Measurements from ENCODE around the gene WWOX.
A peak's percentile ranks its signal among the peaks of the same experiment; 100 is the strongest.

DNA sequence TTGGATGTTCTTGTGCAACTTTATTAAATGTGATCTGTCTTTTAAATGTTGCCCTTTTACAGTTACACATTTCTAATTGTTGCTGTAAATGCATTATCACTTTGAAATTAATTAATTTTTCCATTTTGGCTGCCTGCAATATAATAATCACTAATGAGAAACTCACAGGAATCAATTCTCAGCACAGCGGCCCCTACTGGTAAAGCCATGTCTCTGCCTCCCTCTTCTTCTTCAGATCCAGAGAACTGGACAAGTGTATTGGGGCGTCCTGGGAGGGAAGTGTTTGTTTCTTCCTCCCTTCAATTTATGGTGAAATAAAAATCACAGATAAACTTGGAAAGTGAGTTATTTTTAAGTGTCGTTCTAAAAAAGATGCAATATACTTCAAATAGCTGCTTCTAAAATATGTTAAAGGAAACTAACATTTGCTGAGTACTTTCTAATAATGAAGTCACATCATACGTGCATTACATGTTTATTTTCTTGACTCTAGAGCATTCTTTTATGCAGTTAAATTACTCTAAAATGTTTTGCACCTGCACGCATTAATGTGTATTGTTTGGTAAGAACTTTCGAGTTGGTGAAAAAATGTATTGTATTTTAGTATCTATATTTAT, 338.0 kb downstream of the WWOX start:
- TF ChIP-seq, protein P1, sequence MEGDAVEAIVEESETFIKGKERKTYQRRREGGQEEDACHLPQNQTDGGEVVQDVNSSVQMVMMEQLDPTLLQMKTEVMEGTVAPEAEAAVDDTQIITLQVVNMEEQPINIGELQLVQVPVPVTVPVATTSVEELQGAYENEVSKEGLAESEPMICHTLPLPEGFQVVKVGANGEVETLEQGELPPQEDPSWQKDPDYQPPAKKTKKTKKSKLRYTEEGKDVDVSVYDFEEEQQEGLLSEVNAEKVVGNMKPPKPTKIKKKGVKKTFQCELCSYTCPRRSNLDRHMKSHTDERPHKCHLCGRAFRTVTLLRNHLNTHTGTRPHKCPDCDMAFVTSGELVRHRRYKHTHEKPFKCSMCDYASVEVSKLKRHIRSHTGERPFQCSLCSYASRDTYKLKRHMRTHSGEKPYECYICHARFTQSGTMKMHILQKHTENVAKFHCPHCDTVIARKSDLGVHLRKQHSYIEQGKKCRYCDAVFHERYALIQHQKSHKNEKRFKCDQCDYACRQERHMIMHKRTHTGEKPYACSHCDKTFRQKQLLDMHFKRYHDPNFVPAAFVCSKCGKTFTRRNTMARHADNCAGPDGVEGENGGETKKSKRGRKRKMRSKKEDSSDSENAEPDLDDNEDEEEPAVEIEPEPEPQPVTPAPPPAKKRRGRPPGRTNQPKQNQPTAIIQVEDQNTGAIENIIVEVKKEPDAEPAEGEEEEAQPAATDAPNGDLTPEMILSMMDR (IDR thresholded peaks at IDR 0.05; ENCODE audit: poor library complexity) = peak; percentile 81
- TF ChIP-seq EZH2 (IDR thresholded peaks at IDR 0.05; ENCODE audit: borderline replicate concordance) (no peak), EZH2phosphoT487 (IDR thresholded peaks at IDR 0.05; ENCODE audit: low read depth, severe bottlenecking, unreplicated experiment) (no peak)

All from hepatocyte (in vitro differentiated cells).